ENCODE measurements around the gene CHMP2A. TPM values are rescaled to one million over a fixed set of nuclear protein-coding genes. Genes with fewer than 3 reads are reported as not detected.

The CHMP2A gene
- total RNA-seq, 1 experiment from 2014 or later: 154 TPM

GRCh38 chr19:58584498-58585441, 29.9 kb upstream of the CHMP2A start:
- ChIA-PET CTCF (no interaction called here), POLR2A (interaction anchor here (1.2 to 1.8 kb wide), 3 partner anchors 9 to 41 kb away, joined by 4 to 6 read pairs (median 5); partner anchors contain the start of gene TRIM28)
- H3K27me3 Mint-ChIP-seq (ENCODE audit: insufficient read depth, unreplicated experiment): no peaks in the 10 kb centered on the region
- H3K9me3 Mint-ChIP-seq (ENCODE audit: unreplicated experiment): no peaks in the 10 kb centered on the region
- peaks cover 8% of the 10 kb centered on the region for H3K4me1 Mint-ChIP-seq (ENCODE audit: insufficient read depth, unreplicated experiment)
- H3K4me3 Mint-ChIP-seq (ENCODE audit: unreplicated experiment): no peak overlapping the region
- peaks cover 31% of the 10 kb centered on the region for H3K36me3 Mint-ChIP-seq (ENCODE audit: insufficient read depth, unreplicated experiment)
- no peak for DNase-seq (ENCODE audit: unreplicated experiment)
- no peak for TF ChIP-seq CTCF (IDR thresholded peaks at IDR 0.05; ENCODE audit: unreplicated experiment)
- intact Hi-C loops (cut with micrococcal nuclease): no loop called here
- no TSS peak for BruUV-seq (replicated peaks)
- no peak overlapping the region for H3K27ac Mint-ChIP-seq (ENCODE audit: low read depth, unreplicated experiment)

GRCh38 chr19:58582985-58583384, 28.1 kb upstream of the CHMP2A start:
- no peaks in the 10 kb centered on the region for H3K27me3 Mint-ChIP-seq (ENCODE audit: insufficient read depth, unreplicated experiment)

GRCh38 chr19:58581227-58582141, 26.6 kb upstream of the CHMP2A start:
- H3K4me1 Mint-ChIP-seq (ENCODE audit: insufficient read depth, unreplicated experiment): peaks cover 15% of the 10 kb centered on the region
- ChIA-PET POLR2A (interaction anchor here (0.6 to 1.6 kb wide), 3 partner anchors 28 to 61 kb away, joined by 3 to 8 read pairs (median 5); partner anchors contain the start of gene TRIM28), CTCF (interaction anchor here (0.6 to 1.6 kb wide), 3 partner anchors 15 to 68 kb away, joined by 3 to 4 read pairs (median 3); no protein-coding TSS in a partner anchor)
- peaks cover 45% of the 10 kb centered on the region for H3K36me3 Mint-ChIP-seq (ENCODE audit: insufficient read depth, unreplicated experiment)
- H3K4me3 Mint-ChIP-seq (ENCODE audit: unreplicated experiment): no peak overlapping the region
- no peaks in the 10 kb centered on the region for H3K9me3 Mint-ChIP-seq (ENCODE audit: unreplicated experiment)
- intact Hi-C loops (cut with micrococcal nuclease): no loop called here
- peak; percentile 75 for TF ChIP-seq CTCF (IDR thresholded peaks at IDR 0.05; ENCODE audit: unreplicated experiment)
- H3K27ac Mint-ChIP-seq (ENCODE audit: low read depth, unreplicated experiment): no peak overlapping the region
- DNase-seq (ENCODE audit: unreplicated experiment): peak; percentile 55
- no peaks in the 10 kb centered on the region for H3K27me3 Mint-ChIP-seq (ENCODE audit: insufficient read depth, unreplicated experiment)
- BruUV-seq (replicated peaks): no TSS peak

More at GRCh38 chr19:58582985-58583384, 28.1 kb upstream of the CHMP2A start:
- CTCF ChIA-PET: no interaction called here
- POLR2A ChIA-PET: no interaction called here
- H3K9me3 Mint-ChIP-seq (ENCODE audit: unreplicated experiment): no peaks in the 10 kb centered on the region
- no peak overlapping the region for H3K4me3 Mint-ChIP-seq (ENCODE audit: unreplicated experiment)
- no peak for TF ChIP-seq CTCF (IDR thresholded peaks at IDR 0.05; ENCODE audit: unreplicated experiment)
- H3K4me1 Mint-ChIP-seq (ENCODE audit: insufficient read depth, unreplicated experiment): peaks cover 15% of the 10 kb centered on the region
- no peak for DNase-seq (ENCODE audit: unreplicated experiment)
- H3K27ac Mint-ChIP-seq (ENCODE audit: low read depth, unreplicated experiment): no peak overlapping the region
- BruUV-seq (replicated peaks): no TSS peak
- intact Hi-C loops (cut with micrococcal nuclease): no loop called here
- peaks cover 45% of the 10 kb centered on the region for H3K36me3 Mint-ChIP-seq (ENCODE audit: insufficient read depth, unreplicated experiment)
